GM12891 (cell line): Measurements from ENCODE around the gene CEP41.

Source experiments
- DNase-seq: peaks from one replicate; pipeline ENCODE4 v3.0.0; 2011; ENCODE audit warnings: low spot score; ENCODE audit not compliant: insufficient read length
- FAIRE-seq: peaks from 2 replicates; lab custom pipeline; 2011; peaks lifted over from hg19 to GRCh38; lab: Jason Lieb, UNC
- PAX5 ChIP-seq: IDR thresholded peaks from 2 replicates; pipeline ENCODE4 v1.6.1; 2011; ENCODE audit warnings: low read length, moderate library complexity, mild to moderate bottlenecking; ENCODE audit not compliant: insufficient read depth, severe bottlenecking
- POLR2A ChIP-seq: IDR thresholded peaks from 2 replicates; pipeline ENCODE4 v1.6.1; 2011; ENCODE audit warnings: low read depth, low read length, control low read depth
- POLR2AphosphoS5 ChIP-seq: IDR thresholded peaks from 2 replicates; pipeline ENCODE4 v1.6.1; 2011; ENCODE audit warnings: low read depth, low read length, control low read depth
- POU2F2 ChIP-seq: IDR thresholded peaks from 2 replicates; pipeline ENCODE4 v1.6.1; 2011; ENCODE audit warnings: low read depth, mild to moderate bottlenecking, control low read depth, low read length, moderate library complexity
- SPI1 ChIP-seq: IDR thresholded peaks from 2 replicates; pipeline ENCODE4 v1.6.1; 2011; ENCODE audit warnings: low read depth, low read length, control low read depth
- TAF1 ChIP-seq: IDR thresholded peaks from 2 replicates; pipeline ENCODE4 v1.6.1; 2011; ENCODE audit warnings: low read depth, low read length, control low read depth

The CEP41 gene

DNA sequence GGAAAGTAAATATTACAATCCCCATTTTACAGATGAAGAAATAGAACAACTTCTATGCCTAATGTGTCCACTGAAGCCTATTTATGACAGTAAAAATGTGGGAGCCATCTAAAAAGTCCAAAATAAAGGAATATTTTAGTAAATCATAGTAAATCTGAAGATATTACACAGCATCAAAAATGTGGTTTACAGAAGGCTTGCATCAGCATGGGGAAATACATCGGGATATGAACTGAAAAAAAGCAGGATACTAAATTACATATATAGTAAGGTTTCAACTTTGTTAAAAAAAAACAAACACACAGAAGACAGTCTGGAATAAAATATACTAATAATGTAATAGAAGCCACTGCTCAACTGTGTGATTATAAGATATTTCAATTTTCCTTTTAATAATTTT is 39.7 kb downstream of the CEP41 start:
- DNase-seq = no peak
- TF ChIP-seq TAF1 = no peak
- TF ChIP-seq SPI1 = no peak
- no peak for TF ChIP-seq POU2F2
- TF ChIP-seq POLR2AphosphoS5 = no peak
- FAIRE-seq = no peak

DNA sequence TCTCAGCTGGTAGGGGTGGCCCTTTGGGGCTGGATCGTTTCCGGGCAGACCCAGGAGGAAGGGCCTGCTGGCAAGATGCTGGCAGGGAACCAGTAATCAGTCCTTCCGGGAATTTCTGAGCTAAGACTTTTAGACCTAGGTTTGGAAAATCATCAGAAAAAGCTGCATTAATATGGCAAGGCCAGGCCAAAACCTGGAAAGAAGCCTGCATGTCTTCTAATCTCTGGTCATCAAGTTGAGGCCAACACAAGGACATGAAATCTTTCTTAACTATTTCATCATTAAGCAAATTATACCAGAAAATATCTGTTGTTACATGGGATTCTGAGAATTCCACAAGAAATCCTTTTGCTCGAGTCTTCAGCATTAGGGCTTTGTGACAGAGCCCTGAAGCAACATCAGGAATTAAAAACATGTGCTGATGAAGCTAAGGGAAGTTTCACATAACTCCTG is 40.7 kb downstream of the CEP41 start:
- no peak for FAIRE-seq
- no peak for DNase-seq
- TF ChIP-seq SPI1 = no peak
- TF ChIP-seq PAX5 = no peak
- TF ChIP-seq TAF1 = no peak
- no peak for TF ChIP-seq POLR2A
- TF ChIP-seq POU2F2 = no peak

DNA sequence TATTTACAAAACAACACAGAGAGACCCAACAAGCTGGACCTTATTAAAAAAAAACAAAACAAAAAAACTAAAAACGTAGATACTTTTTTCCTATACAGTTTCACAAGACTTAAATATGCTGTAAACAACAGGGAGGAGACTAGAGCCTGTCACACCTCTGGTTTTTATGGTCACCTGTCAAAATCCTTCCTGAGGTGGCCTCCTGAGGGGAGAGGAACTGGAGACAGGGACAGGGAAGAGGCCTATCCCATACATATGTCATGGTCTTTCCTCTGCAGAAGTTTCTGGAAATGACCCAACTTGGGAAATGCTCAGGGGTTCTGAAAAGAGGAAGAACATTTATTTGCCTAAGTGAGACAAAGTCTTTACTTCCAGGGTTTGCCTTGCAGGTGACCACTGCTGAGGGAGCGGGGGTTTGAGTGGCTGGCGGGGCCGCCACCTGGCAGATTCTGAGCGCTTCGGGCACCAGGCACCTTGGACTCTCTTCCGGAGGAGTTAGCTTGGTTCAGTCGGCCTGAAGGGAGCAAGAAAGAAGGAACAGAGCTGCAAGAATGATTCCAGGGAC is 42.2 kb downstream of the CEP41 start:
- DNase-seq (no peak), FAIRE-seq (no peak)
- TF ChIP-seq POLR2AphosphoS5 (no peak), POU2F2 (no peak), TAF1 (no peak), SPI1 (no peak), POLR2A (no peak), PAX5 (no peak)

DNA sequence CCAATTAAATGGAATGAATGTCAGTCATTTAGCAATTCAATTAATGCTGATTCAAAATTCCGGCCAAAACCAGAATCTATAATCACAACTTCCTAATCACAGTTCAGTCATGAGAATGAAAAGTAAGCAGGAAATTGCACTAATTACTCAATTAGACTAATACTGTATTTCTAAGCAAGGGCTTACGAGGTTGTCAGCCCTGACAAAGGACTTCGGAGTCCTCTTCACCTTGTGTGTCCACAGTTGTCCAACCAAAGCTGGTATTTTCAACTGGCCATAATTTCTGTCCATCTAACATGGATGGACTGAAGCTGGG is 43.1 kb downstream of the CEP41 start:
- TF ChIP-seq POLR2A (no peak), TAF1 (no peak), PAX5 (no peak), POU2F2 (no peak)
- no peak for FAIRE-seq
- DNase-seq = no peak

DNA sequence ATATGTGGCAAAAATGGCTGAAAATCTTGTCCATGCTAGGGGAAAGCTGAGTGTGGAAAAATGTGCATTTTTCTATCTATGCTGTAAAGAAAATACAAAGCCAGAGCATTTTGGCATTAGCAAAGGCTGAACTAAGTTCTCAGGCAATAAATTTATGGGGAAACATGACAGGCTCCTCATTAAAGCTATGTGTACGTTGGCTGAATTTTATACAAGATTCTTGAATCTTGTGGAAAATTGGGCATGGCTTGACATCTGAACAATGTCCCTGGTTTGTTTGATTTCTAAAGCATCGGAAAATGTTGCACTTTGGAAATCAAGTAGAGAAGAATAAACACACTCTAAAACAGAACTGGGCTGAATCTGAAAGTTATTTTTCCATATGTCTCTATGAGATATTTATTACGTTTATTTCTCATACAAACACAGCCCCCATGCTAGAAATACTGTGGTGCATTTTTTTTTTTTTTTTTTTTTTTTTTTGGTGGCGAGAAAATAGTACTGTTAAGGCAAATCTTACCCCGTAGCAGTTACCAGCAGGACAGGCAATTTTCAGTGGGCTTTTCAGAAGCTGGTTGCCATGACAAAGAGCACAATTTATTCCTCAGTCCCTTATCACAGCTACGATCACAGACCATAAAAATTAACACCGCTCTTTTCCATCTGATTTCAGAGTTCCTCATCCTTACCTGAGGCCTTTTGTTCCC is 43.6 kb downstream of the CEP41 start:
- TF ChIP-seq POLR2AphosphoS5 (no peak), POLR2A (no peak), POU2F2 (no peak), SPI1 (no peak), PAX5 (no peak)
- FAIRE-seq (no peak), DNase-seq (no peak)

DNA sequence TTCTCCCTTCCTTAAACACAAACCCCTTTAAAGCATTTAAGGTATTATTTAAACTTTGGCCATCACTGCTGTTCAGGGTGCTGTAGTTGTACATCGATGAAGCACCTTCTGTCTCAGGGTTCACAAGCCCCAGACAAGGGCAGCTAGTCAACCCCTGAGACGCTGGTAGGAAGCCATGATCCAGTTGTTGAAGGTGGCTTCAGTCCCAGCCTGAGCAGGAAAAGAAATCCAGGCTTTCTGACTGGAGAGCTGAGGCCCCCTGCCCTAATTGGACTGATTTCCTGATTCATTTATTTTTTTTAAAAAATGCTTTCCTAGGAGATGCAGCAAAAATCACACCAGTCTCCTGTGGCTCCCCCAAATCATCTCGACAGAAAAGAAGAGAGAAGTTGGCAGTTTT is 44.7 kb downstream of the CEP41 start:
- no peak for DNase-seq
- no peak for TF ChIP-seq SPI1
- no peak for TF ChIP-seq PAX5
- no peak for TF ChIP-seq POU2F2
- no peak for TF ChIP-seq TAF1
- no peak for TF ChIP-seq POLR2A
- TF ChIP-seq POLR2AphosphoS5 = no peak

DNA sequence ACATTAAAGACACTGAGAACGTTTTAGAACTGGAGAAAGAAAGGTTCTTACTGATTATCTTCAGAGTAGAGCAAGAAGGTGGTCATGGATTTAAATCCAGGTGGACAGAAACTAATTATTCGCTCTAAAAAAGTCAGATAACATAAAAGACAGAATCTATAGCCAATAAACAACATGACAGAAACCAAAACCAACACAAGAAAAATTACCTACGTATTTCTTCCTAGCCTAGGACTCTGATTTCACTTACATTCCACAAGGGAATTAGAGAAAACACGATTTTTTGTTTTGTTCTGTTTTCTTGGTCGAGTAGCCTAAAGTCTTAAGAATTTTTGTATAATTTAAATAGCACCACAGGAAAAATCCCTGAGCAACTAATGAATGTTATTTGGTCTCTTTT is 45.4 kb downstream of the CEP41 start:
- no peak for TF ChIP-seq POLR2AphosphoS5
- no peak for TF ChIP-seq SPI1
- DNase-seq (no peak), FAIRE-seq (no peak)

More for the DNA sequence above, 44.7 kb downstream of the CEP41 start:
- no peak for FAIRE-seq

DNA sequence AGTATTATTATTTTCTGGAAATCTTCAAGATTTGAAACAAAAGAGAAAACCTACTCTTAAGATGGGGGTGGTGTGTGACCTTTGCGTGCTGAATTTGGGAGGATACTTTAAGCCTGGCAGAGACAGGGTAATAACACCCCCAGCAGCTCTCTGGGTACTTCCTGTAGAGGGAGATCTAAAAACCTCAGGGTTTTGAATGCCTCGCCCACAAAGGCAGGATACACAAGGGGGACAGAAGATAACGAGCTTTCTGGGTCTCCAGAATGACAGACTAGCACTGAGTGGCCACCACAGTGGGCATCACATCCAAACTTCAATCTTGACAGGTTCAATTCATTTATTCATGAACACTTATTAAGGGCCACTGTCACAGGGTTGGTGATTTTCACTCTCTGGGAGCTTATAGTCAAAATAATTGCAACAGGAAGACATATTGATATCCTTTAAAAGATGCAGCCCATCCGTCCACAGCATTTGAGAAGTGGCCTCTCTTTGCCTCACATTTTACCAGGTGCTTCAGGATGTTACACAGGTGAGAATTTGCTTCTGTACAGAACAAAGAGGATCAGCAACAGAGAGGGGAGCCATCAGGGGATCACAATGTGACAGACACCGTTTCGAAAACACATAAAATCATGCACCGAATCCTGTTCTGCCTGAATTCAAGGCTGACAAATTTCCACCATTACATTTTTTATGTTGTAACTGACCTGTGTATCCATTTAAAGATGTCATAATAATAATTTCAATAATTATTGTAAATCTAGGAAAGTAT is 46.2 kb downstream of the CEP41 start:
- DNase-seq (no peak), FAIRE-seq (peak; percentile 65)
- TF ChIP-seq POU2F2 (no peak), POLR2AphosphoS5 (no peak), SPI1 (no peak), PAX5 (no peak)

DNA sequence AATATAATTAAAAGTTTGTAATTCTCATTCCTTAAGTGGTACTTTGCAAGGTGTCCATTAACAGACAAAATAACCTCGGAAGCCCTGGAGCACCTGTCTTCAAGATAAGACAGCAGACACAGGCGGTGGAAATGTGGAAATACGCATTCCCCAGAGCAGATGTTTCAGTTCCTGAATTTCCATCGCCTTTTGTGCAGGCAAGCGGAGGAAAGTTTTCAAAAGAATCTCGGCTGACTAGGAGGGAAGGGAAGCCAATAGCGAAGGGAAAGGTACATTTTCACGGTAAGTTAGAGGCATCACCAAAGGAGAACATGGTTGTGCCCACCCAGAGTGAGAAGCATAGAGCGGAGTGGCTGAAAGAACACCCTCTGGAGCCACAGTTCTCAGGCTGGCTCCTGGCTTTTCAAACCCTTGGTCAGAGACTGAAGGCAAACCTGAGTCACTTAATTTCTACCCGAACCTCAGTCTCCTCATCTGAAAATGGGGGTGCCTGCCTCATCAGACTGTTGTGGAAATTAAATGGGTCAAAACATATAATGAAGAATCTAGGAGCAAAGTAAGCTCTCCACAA is 46.9 kb downstream of the CEP41 start:
- TF ChIP-seq SPI1 = peak; percentile 80
- TF ChIP-seq TAF1 = no peak
- TF ChIP-seq POLR2A = no peak
- no peak for TF ChIP-seq POLR2AphosphoS5
- DNase-seq = no peak
- FAIRE-seq = peak; percentile 71

DNA sequence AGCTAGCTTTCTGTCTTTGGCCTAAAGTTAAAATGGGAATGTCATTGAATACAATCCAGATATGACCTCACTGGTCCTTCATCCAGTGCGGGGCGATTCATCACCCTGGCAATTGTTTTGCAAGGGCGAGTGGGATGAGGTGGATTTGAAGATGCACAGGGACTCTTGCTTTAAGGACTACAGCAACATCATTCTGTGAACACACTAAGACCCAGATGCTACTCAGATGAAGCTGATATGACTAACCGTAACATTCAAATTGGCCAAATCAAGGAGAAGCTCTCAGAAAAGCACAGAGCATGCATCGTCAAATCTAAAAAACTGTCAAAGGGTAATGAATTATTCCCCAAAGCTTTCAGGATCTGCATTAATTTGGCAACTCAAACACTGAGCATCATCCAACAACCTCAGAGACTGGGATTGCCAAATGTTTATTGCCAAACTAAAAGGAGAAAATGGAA is 47.7 kb downstream of the CEP41 start:
- no peak for FAIRE-seq
- TF ChIP-seq PAX5 (no peak), SPI1 (no peak), POLR2AphosphoS5 (no peak), TAF1 (no peak), POLR2A (no peak), POU2F2 (no peak)
- DNase-seq = no peak

DNA sequence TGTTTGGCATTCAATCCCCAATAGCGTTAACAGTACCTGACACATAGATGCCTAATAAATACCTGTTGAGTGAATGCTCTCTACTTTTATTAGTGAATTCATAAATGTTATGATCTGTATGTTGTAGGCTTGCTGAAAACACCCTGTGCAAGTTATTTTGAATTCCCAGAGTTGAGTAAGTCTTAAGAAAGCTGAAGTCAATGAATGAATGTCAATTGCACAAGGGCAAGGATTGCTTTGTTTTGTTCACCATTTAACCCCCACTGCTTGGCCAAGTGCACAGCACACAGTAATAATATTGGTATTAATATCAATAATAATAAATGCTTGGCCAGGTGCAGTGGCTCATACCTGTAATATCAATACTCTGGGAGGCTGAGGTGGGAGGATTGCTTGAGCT is 50.3 kb downstream of the CEP41 start:
- TF ChIP-seq PAX5 = no peak
- no peak for TF ChIP-seq POLR2A
- no peak for TF ChIP-seq POLR2AphosphoS5
- TF ChIP-seq TAF1 = no peak
- no peak for TF ChIP-seq POU2F2
- no peak for TF ChIP-seq SPI1
- no peak for DNase-seq
- no peak for FAIRE-seq
